H1 (cell line): ENCODE measurements around the gene MAPKAPK2. TPM values are rescaled to one million over a fixed set of nuclear protein-coding genes. Genes with fewer than 3 reads are reported as not detected.

ENCODE experiments used
- CTCF ChIA-PET: fragments of 300-600 bp; sonication (Branson Sonifier 250); formaldehyde crosslinking; loops from one replicate; lab custom pipeline; 2021; ENCODE audit not compliant: partially characterized antibody; lab: Charles Lee
- POLR2A ChIA-PET: fragments of 300-600 bp; sonication (Branson Sonifier 250); formaldehyde crosslinking; loops from one replicate; lab custom pipeline; 2021; ENCODE audit warnings: inconsistent platforms; ENCODE audit not compliant: partially characterized antibody; lab: Charles Lee
- DNase-seq, 2 experiments: peaks; one replicate each; pipeline versions ENCODE4 v3.0.0 to v3.0.0-alpha.2; 2010 to 2022; ENCODE audit warnings: low spot score in 2 of 2, low read depth in 1 of 2, mixed read lengths in 1 of 2
- FAIRE-seq: peaks from 2 replicates; lab custom pipeline; 2011; peaks lifted over from hg19 to GRCh38; lab: Jason Lieb, UNC
- H2AFZ ChIP-seq: 2 replicates; pipeline ENCODE4 v1.8.1; 2012; ENCODE audit warnings: low read length, inconsistent platforms
- H2AK5ac ChIP-seq: 2 replicates; pipeline ENCODE4 v1.6.1; 2013; ENCODE audit warnings: low read depth, low read length
- H2BK120ac ChIP-seq: replicated peaks from 2 replicates; pipeline ENCODE3; 2013; ENCODE audit warnings: low read depth, low read length, inconsistent platforms
- H2BK12ac ChIP-seq: 2 replicates; pipeline ENCODE4 v1.6.1; 2013; ENCODE audit warnings: low read depth, low read length
- H2BK15ac ChIP-seq: 2 replicates; pipeline ENCODE4 v1.6.1; 2013; ENCODE audit warnings: low read length
- H2BK20ac ChIP-seq: 2 replicates; pipeline ENCODE4 v1.6.1; 2013; ENCODE audit warnings: low read length
- H2BK5ac ChIP-seq: 2 replicates; pipeline ENCODE4 v1.6.1; 2013; ENCODE audit warnings: low read depth, low read length
- H3K14ac ChIP-seq: 2 replicates; pipeline ENCODE4 v1.6.1; 2013; ENCODE audit warnings: inconsistent platforms; ENCODE audit not compliant: insufficient read length
- H3K18ac ChIP-seq: 2 replicates; pipeline ENCODE4 v1.6.1; 2013; ENCODE audit warnings: low read length; ENCODE audit errors: extremely low read depth
- H3K23ac ChIP-seq: 2 replicates; pipeline ENCODE4 v1.6.1; 2013; ENCODE audit warnings: inconsistent platforms; ENCODE audit not compliant: insufficient read length
- H3K23me2 ChIP-seq: 2 replicates; pipeline ENCODE4 v1.6.1; 2013; ENCODE audit warnings: low read depth, low read length
- H3K27ac ChIP-seq: 2 replicates; pipeline ENCODE4 v1.6.1; 2011; ENCODE audit warnings: low read depth, low read length, inconsistent platforms
- H3K27me3 ChIP-seq, 4 experiments: replicated peaks in 1 of 4; 1 replicate in 1 of 4; 2 replicates in 3 of 4; pipeline versions ENCODE4 v1.6.1 to v1.8.1; 2011 to 2013; ENCODE audit warnings: low read length in 3 of 4, mild to moderate bottlenecking in 3 of 4, inconsistent platforms in 2 of 4, mixed read lengths in 2 of 4, moderate library complexity in 1 of 4; ENCODE audit not compliant: control insufficient read depth in 3 of 4, insufficient read depth in 3 of 4; ENCODE audit errors: extremely low read depth in 1 of 4
- H3K36me3 ChIP-seq, 4 experiments: 2 replicates each; pipeline versions ENCODE4 v1.6.1 to v1.8.1; 2011 to 2013; ENCODE audit warnings: mild to moderate bottlenecking in 4 of 4, low read length in 3 of 4, moderate library complexity in 2 of 4, control low read depth in 1 of 4, inconsistent platforms in 1 of 4; ENCODE audit not compliant: insufficient read depth in 4 of 4, control insufficient read depth in 2 of 4
- H3K4ac ChIP-seq: replicated peaks from 2 replicates; pipeline ENCODE3; 2013; ENCODE audit warnings: low read length, low read depth, mixed read lengths, inconsistent platforms; ENCODE audit not compliant: insufficient read length
- H3K4me1 ChIP-seq, 4 experiments: replicated peaks in 1 of 4; 1 replicate in 1 of 4; 2 replicates in 3 of 4; pipeline versions ENCODE4 v1.6.1 to v1.8.1; 2011 to 2013; ENCODE audit warnings: low read length in 3 of 4, inconsistent platforms in 2 of 4, mixed read lengths in 1 of 4; ENCODE audit not compliant: insufficient read depth in 4 of 4, control insufficient read depth in 3 of 4
- H3K4me2 ChIP-seq, 2 experiments: 2 replicates each; pipeline versions ENCODE4 v1.6.1 to v1.8.1; 2011 to 2013; ENCODE audit warnings: low read depth in 2 of 2, low read length in 2 of 2, control low read depth in 1 of 2, inconsistent platforms in 1 of 2, mild to moderate bottlenecking in 1 of 2; ENCODE audit not compliant: insufficient read depth in 1 of 2
- H3K4me3 ChIP-seq, 4 experiments: fragments of 200-600, 300-600 bp in 1 of 4; sonication (generic), shearing (Covaris generic), sonication (Bioruptor Twin) in 1 of 4; 2 replicates each; pipeline versions ENCODE4 v1.5.1 to v1.8.1; 2011 to 2016; ENCODE audit warnings: low read length in 4 of 4, low read depth in 3 of 4, control low read depth in 2 of 4, inconsistent platforms in 2 of 4, mild to moderate bottlenecking in 2 of 4, mixed read lengths in 1 of 4, moderate library complexity in 1 of 4; ENCODE audit not compliant: insufficient read depth in 2 of 4; ENCODE audit errors: extremely low read depth in 1 of 4
- H3K56ac ChIP-seq: replicated peaks from 2 replicates; pipeline ENCODE3; 2013; ENCODE audit warnings: low read depth, mild to moderate bottlenecking, mixed read lengths, low read length, inconsistent platforms; ENCODE audit not compliant: insufficient read length
- H3K79me1 ChIP-seq: 2 replicates; pipeline ENCODE4 v1.6.1; 2013; ENCODE audit warnings: low read depth, low read length, control low read depth
- H3K79me2 ChIP-seq, 2 experiments: 2 replicates each; pipeline versions ENCODE4 v1.6.1 to v1.8.1; 2012 to 2013; ENCODE audit warnings: low read length in 2 of 2, mild to moderate bottlenecking in 2 of 2, inconsistent platforms in 1 of 2; ENCODE audit not compliant: insufficient read depth in 2 of 2, control insufficient read depth in 1 of 2
- H3K9ac ChIP-seq, 4 experiments: replicated peaks in 1 of 4; 1 replicate in 1 of 4; 2 replicates in 3 of 4; pipeline versions ENCODE4 v1.6.1 to v1.8.1; 2011 to 2013; ENCODE audit warnings: low read depth in 3 of 4, low read length in 3 of 4, control low read depth in 2 of 4, mild to moderate bottlenecking in 2 of 4, moderate library complexity in 2 of 4, inconsistent platforms in 1 of 4; ENCODE audit errors: extremely low read depth in 1 of 4
- H3K9me3 ChIP-seq, 2 experiments: 2 replicates each; pipeline versions ENCODE4 v1.6.1 to v1.8.1; 2012 to 2013; ENCODE audit warnings: mild to moderate bottlenecking in 2 of 2, moderate library complexity in 2 of 2, control low read depth in 1 of 2, inconsistent platforms in 1 of 2, low read depth in 1 of 2, low read length in 1 of 2, mixed read lengths in 1 of 2; ENCODE audit not compliant: insufficient read depth in 2 of 2
- H4K20me1 ChIP-seq, 2 experiments: replicated peaks in 1 of 2; 2 replicates each; pipeline versions ENCODE3 to v1.8.1; 2011 to 2013; ENCODE audit warnings: inconsistent platforms in 2 of 2, low read length in 2 of 2, mild to moderate bottlenecking in 1 of 2; ENCODE audit not compliant: insufficient read depth in 2 of 2, control insufficient read depth in 1 of 2
- H4K5ac ChIP-seq: 2 replicates; pipeline ENCODE4 v1.6.1; 2013; ENCODE audit warnings: low read length, low read depth, mixed read lengths, inconsistent platforms; ENCODE audit not compliant: insufficient read length
- H4K8ac ChIP-seq: 2 replicates; pipeline ENCODE4 v1.8.0; 2013; ENCODE audit warnings: mild to moderate bottlenecking, moderate library complexity, low read length, inconsistent platforms; ENCODE audit not compliant: insufficient read depth; ENCODE audit errors: extremely low read depth
- H4K91ac ChIP-seq: replicated peaks from 2 replicates; pipeline ENCODE3; 2013; ENCODE audit warnings: low read length, mixed read lengths, inconsistent platforms; ENCODE audit not compliant: insufficient read length
- CBX8 ChIP-seq: fragments of 300-800, 300-1000 bp; sonication (generic); IDR thresholded peaks from 2 replicates; pipeline ENCODE4 v1.7.1; 2016; ENCODE audit warnings: low read depth, low read length, borderline replicate concordance
- CEBPB ChIP-seq: IDR thresholded peaks from 2 replicates; pipeline ENCODE4 v1.6.1; 2012; ENCODE audit warnings: low read depth, low read length
- NANOG ChIP-seq: IDR thresholded peaks from 2 replicates; pipeline ENCODE4 v1.6.1; 2011; ENCODE audit warnings: low read length, low read depth, mild to moderate bottlenecking, inconsistent platforms; ENCODE audit not compliant: insufficient read depth, poor library complexity, severe bottlenecking
- RAD21 ChIP-seq, 2 experiments: IDR thresholded peaks in 1 of 2; conservative IDR thresholded peaks in 1 of 2; 2 replicates each; pipeline ENCODE4 v1.6.1; 2011; ENCODE audit warnings: low read depth in 2 of 2, low read length in 2 of 2, improper control_type of control experiment in 1 of 2, inconsistent platforms in 1 of 2, mild to moderate bottlenecking in 1 of 2, moderate library complexity in 1 of 2
- RBBP5 ChIP-seq: IDR thresholded peaks from 2 replicates; pipeline ENCODE4 v1.7.1; 2012; ENCODE audit warnings: low read depth, mild to moderate bottlenecking, inconsistent platforms, low read length, moderate library complexity, borderline replicate concordance
- RXRA ChIP-seq: IDR thresholded peaks from 2 replicates; pipeline ENCODE4 v1.6.1; 2011; ENCODE audit warnings: low read depth, mild to moderate bottlenecking, low read length, moderate library complexity; ENCODE audit not compliant: insufficient read depth
- SUZ12 ChIP-seq: fragments of 200-600 bp; sonication (generic); IDR thresholded peaks from 2 replicates; pipeline ENCODE4 v1.6.1; 2012; ENCODE audit warnings: mild to moderate bottlenecking, inconsistent platforms, low read length, moderate library complexity, mixed read lengths
- TBP ChIP-seq: IDR thresholded peaks from 2 replicates; pipeline ENCODE4 v1.6.1; 2011; ENCODE audit warnings: low read depth, low read length, improper control_type of control experiment
- TEAD4 ChIP-seq: IDR thresholded peaks from 2 replicates; pipeline ENCODE4 v1.6.1; 2012; ENCODE audit warnings: low read depth, low read length, inconsistent platforms, mixed read lengths
- YY1 ChIP-seq: IDR thresholded peaks from 2 replicates; pipeline ENCODE4 v1.6.1; 2011; ENCODE audit warnings: low read depth, mild to moderate bottlenecking, low read length
- WGBS, 2 experiments: shearing (Covaris generic) in 1 of 2; methylation state at CpG; one replicate each; pipeline versions ENCODE4 v1.1.6 to v1.1.7; 2013 to 2015; ENCODE audit warnings: low lambda C conversion rate in 2 of 2, mixed read lengths in 2 of 2, inconsistent platforms in 1 of 2, low coverage in 1 of 2, missing lambda C conversion rate in 1 of 2; ENCODE audit not compliant: insufficient replicate concordance in 2 of 2, insufficient coverage in 1 of 2, insufficient read length in 1 of 2; ENCODE audit errors: extremely low coverage in 1 of 2, missing lambda C conversion rate in 1 of 2; 5-methylcytosine and 5-hydroxymethylcytosine counted together
- polyA plus RNA-seq, 7 experiments: library from polyadenylated mRNA; depleted of rRNA in 3 of 7; stranded (reverse) in 5 of 7; unstranded in 2 of 7; fragments of >200 nt in 5 of 7; fragments of 200-250 nt in 2 of 7; gene quantifications; 1 replicate in 5 of 7; 2 replicates in 1 of 7; 4 replicates in 1 of 7; pipeline versions ENCODE4 v1.2.1 to v1.2.3, GENCODE V29; 2011 to 2013; ENCODE audit warnings: missing spikeins in 2 of 7, mixed read lengths in 2 of 7
- total RNA-seq: library from RNA; stranded (reverse); fragmentation: NEBNext Ultra II Directional; extraction: Animal tissue kit (Norgen Biotek cat#: 25700); gene quantifications from 2 replicates; pipeline ENCODE4 v1.2.1, GENCODE V29; 2021
- TF ChIP-seq, protein P1 (sequence below): IDR thresholded peaks from 2 replicates; pipeline ENCODE4 v1.6.1; 2012; ENCODE audit warnings: inconsistent platforms

The MAPKAPK2 gene
- total and polyA plus RNA-seq, 2 of the 8 experiments (the other 6 are each of a cell fraction or from before 2014, with no cell fraction given): 27.5 to 44.9 TPM

DNA sequence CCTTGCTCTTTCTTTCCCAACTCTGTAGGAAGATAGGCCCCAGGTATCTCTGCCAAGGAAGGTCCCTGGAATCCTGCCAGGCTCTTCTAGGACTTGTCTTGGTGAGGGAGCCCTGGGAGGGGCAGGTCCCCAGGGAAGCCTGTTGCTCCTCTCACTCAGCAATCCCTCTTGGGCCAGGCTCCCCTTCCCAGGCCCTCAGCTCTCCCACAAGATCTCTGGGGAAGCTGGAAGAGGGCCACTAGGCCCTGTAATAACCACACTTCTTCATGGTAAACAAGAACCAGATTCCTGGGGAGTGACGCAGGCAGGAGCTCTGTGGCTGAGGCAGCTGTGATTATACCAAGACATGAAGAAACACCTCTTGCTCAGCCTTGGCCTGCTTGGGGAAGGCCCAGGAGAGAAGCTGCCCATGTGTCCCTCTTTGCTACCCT lies 9.9 kb upstream of the MAPKAPK2 start:
- FAIRE-seq: no peak
- no peak overlapping the region for H4K5ac ChIP-seq
- no peak overlapping the region for H4K8ac ChIP-seq
- H3K23me2 ChIP-seq: no peaks in the 10 kb centered on the region
- H4K20me1 ChIP-seq: no peaks in the 10 kb centered on the region
- no peaks in the 10 kb centered on the region for H3K79me2 ChIP-seq
- H3K4me3 ChIP-seq: no peak overlapping the region
- no peak overlapping the region for H3K18ac ChIP-seq
- no peak overlapping the region for H4K91ac ChIP-seq
- POLR2A ChIA-PET: no interaction called here
- H3K79me1 ChIP-seq: no peaks in the 10 kb centered on the region
- no peak for DNase-seq
- no peak overlapping the region for H3K14ac ChIP-seq
- no peak overlapping the region for H2AK5ac ChIP-seq
- H2BK20ac ChIP-seq: no peak overlapping the region
- H3K4me1 ChIP-seq: peaks cover 2 to 15% (median 4%) of the 10 kb centered on the region in 4 experiments; a peak in 5 of 7 replicates
- H2AFZ ChIP-seq: no peak overlapping the region
- H2BK12ac ChIP-seq: no peak overlapping the region
- no peaks in the 10 kb centered on the region for H3K27me3 ChIP-seq
- no peaks in the 10 kb centered on the region for H3K9me3 ChIP-seq
- H3K27ac ChIP-seq: no peak overlapping the region
- H3K9ac ChIP-seq: no peak overlapping the region
- CTCF ChIA-PET: interaction anchor here (1.0 to 23.8 kb wide), 7 partner anchors 9 to 86 kb away, joined by 3 to 666 read pairs (median 4); partner anchors contain the start of gene DYRK3
- WGBS, 2 experiments: 71% methylated on average over 1 of the region's 1 CpG; no CpG with 5 or more reads in 1 of the 2 experiments
- H2BK5ac ChIP-seq: no peak overlapping the region
- H3K4ac ChIP-seq: no peak overlapping the region
- H3K23ac ChIP-seq: no peak overlapping the region
- H3K4me2 ChIP-seq: no peak overlapping the region
- H3K36me3 ChIP-seq: no peaks in the 10 kb centered on the region
- H3K56ac ChIP-seq: no peak overlapping the region
- H2BK120ac ChIP-seq: no peak overlapping the region
- H2BK15ac ChIP-seq: no peak overlapping the region
- TF ChIP-seq SUZ12 (no peak), TBP (no peak), CBX8 (no peak), TEAD4 (no peak), YY1 (no peak), RXRA (no peak), NANOG (no peak), CEBPB (no peak), RAD21 (IDR thresholded peaks at IDR 0.05 in 1 of 2, conservative IDR thresholded peaks at IDR 0.05 in 1 of 2; ENCODE audit: low read depth in 2 of 2, low read length in 2 of 2) (no peak), RBBP5 (no peak)
- TF ChIP-seq, protein P1, sequence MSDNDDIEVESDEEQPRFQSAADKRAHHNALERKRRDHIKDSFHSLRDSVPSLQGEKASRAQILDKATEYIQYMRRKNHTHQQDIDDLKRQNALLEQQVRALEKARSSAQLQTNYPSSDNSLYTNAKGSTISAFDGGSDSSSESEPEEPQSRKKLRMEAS: no peak
